Measurements from ENCODE around the gene KRT2. TPM values are rescaled to one million over a fixed set of nuclear protein-coding genes. Genes with fewer than 3 reads are reported as not detected.
"Not testable (repeated sequence)": the region's sequence is repeated elsewhere in the genome, so short reads cannot be mapped to it uniquely, and the experiment has no call there.

Gene KRT2
- polyA plus RNA-seq, 4 donors, result not detected

DNA sequence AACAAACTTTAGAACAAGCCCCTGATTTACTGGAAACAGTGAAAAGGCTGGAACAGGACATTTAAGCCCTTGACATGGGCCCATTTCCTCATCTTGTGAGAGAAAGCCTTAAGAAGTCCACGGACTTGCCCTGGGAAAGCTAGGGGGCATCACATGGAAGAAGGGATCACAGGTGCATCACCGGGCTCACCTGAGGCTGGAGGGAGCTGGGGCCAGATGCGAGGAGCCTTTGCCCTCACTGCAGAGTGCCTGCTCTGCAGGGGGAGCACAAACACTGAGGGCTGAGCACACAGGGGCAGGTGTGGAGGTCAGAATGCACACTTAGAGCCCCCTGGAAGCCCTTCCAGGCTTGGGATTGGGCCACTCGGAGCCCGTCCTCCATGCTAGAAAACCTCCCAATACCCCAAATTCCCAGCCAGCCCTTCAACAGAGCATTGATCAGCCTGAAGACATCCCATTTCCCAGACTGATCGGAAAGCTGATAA lies 33.4 kb upstream of the KRT2 start:
- DNase-seq (ENCODE audit: low read depth in 4 of 4, low spot score in 3 of 4), result no peak

- DNase-seq (ENCODE audit: low read depth in 4 of 4, low spot score in 3 of 4), result no peak
Observed at GRCh38 chr12:52684431-52684830, 32.4 kb upstream of the KRT2 start.

- no peak for DNase-seq (ENCODE audit: low read depth in 4 of 4, low spot score in 3 of 4)
Observed at GRCh38 chr12:52683575-52684300, 31.7 kb upstream of the KRT2 start.

- no peak for DNase-seq (ENCODE audit: low read depth in 4 of 4, low spot score in 3 of 4)
Observed at GRCh38 chr12:52682938-52683574, 31.0 kb upstream of the KRT2 start.

GRCh38 chr12:52682381-52682660 lies 30.3 kb upstream of the KRT2 start:
- no peak for DNase-seq (ENCODE audit: low read depth in 4 of 4, low spot score in 3 of 4)

DNA sequence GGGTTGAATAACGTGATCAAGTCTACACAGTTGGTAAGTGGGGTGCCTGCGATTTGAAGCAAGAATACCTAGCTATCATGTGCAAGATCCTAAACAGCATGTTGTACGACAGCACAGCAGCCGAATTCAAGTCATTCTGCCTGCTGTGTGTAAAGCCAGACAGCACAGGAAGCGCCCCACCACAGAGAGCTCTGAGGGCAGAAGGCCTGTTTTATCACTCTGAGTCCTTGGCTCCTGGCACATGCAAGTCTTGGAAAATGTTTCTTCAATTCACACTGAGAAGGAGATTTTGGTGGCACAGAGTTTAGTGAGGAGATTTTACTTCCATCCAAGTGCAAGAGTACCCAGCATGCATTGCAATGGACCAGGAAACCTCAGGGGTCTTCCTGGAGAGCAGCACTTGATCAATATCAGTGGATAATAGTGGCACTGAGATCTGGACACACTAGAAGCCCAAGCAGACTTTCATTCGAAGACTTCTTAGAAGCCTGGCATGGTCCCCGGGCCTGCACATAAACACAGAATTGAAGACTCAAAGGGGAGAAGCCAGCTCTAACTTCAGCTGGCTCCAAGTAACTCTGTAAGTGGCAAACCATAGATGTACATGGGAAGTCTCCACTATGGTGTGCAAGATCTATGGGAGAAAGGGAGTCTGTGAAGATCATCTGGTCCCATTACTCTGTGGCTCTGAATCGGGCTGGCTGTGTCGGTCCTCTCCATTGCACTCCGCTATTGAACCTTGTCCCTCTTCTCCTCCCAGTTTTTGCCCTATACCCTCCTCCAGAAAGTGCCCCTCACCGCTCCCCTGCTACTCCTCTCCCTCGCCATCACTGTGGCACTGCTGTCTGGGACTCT lies 29.7 kb upstream of the KRT2 start:
- DNase-seq (ENCODE audit: low read depth in 4 of 4, low spot score in 3 of 4), result no peak

DNA sequence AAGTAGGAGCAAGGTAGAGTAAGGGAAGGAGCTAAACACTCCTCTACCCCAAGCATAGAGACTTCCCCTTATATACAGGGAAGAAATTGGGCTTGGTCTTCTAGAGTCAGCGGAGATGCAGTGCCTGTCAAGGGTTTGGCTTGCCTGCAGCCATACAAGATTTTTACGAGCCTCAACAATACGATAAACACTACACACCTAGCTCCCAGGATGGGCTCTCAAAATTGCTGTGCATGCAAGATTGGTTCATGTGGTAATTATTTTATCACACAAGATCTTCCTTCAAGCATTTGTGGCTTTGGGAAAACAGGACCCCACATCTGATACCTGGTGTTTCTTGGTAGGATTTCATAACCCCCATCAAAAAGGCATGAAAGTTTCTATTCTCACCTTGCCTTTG lies 28.4 kb upstream of the KRT2 start, which contains the start of gene KRT1:
Gene KRT1 (minus strand): TSS at position 45 of the 400 bp plus-strand sequence. CDS start 59 bp downstream, outside the sequence.
- no peak for DNase-seq (ENCODE audit: low read depth in 4 of 4, low spot score in 3 of 4)

DNA sequence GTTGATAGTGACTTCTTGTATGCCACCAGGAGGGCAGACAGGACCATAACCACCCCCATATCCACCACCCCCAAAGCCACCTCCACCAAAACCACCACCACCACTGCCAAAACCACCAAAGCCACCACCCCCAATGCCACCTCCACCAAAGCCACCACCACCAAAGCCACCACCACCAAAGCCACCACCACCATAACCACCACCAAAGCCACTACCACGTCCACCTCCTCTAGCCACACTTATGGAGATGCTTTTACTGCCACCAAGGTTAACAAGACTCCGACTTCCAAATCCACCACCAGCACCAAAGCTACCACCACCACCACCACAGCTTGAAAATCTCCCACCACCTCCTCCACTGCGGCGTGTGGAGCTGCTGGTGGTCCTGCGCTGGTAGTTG lies 27.9 kb upstream of the KRT2 start:
- DNase-seq (ENCODE audit: low read depth in 4 of 4, low spot score in 3 of 4), result no peak

DNA sequence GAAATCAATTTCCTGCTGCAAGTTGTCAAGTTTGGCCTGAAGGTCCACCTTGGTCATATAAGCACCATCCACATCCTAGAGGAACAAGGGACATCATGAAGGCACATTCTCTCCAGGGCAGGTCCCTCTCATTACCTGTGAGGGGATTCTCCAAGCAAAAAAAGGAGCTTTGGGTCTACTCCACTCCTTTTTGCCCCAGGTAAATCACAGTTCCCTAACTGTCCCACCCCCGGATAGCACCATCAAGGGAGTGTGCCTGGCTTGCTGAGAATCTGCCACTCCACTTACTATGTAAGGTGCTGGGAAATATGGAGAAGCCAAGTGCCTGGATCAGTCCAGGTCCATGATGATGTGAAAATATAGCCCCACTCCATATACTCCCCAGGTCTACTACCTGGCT lies 25.7 kb upstream of the KRT2 start:
- no peak for DNase-seq (ENCODE audit: low read depth in 4 of 4, low spot score in 3 of 4)

DNA sequence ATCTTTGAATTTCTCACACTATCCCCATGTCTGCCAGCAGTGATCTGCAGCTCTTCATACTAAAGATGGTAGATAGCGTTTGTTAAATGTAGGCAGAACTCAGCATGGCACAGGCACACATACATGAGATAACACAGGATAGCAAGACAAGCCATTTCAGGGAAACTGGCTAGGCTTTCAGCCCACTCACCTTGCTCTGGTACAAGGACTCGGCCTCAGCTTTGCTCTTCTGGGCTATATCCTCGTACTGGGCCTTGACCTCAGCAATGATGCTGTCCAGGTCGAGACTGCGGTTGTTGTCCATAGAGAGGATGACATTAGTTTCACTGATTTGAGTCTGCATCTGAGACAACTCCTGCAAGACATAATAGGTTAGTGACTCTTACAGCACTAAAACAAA lies 25.1 kb upstream of the KRT2 start:
- DNase-seq (ENCODE audit: low read depth in 4 of 4, low spot score in 3 of 4), result no peak

DNA sequence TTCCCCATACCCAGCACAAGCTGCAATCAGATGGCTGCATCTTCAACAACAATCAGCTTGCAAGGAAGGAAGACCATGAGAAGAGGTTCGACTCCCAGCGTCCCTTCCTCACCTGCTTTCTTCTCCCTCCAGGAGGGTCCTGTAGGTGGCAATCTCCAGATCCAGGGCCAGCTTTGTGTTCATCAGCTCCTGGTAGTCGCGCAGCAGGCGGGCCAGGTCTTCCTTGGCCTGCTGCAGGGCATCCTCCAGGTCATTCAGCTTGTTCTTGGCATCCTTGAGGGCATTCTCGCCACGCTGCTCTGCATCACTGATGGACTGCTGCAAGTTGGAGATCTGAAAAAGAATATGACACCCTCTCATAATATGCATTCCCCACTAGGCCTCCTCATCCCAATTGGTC lies 24.2 kb upstream of the KRT2 start:
- DNase-seq (ENCODE audit: low read depth in 4 of 4, low spot score in 3 of 4), result no peak

GRCh38 chr12:52675301-52675701 lies 23.3 kb upstream of the KRT2 start:
- no peak for DNase-seq (ENCODE audit: low read depth in 4 of 4, low spot score in 3 of 4)

GRCh38 chr12:52674433-52674775 lies 22.4 kb upstream of the KRT2 start:
- no peak for DNase-seq (ENCODE audit: low read depth in 4 of 4, low spot score in 3 of 4)

- DNase-seq (ENCODE audit: low read depth in 4 of 4, low spot score in 3 of 4), result no peak
Observed at GRCh38 chr12:52673713-52674432, 21.9 kb upstream of the KRT2 start.

- DNase-seq (ENCODE audit: low read depth in 4 of 4, low spot score in 3 of 4), result no peak
Observed at GRCh38 chr12:52673217-52673616, 21.2 kb upstream of the KRT2 start.

DNA sequence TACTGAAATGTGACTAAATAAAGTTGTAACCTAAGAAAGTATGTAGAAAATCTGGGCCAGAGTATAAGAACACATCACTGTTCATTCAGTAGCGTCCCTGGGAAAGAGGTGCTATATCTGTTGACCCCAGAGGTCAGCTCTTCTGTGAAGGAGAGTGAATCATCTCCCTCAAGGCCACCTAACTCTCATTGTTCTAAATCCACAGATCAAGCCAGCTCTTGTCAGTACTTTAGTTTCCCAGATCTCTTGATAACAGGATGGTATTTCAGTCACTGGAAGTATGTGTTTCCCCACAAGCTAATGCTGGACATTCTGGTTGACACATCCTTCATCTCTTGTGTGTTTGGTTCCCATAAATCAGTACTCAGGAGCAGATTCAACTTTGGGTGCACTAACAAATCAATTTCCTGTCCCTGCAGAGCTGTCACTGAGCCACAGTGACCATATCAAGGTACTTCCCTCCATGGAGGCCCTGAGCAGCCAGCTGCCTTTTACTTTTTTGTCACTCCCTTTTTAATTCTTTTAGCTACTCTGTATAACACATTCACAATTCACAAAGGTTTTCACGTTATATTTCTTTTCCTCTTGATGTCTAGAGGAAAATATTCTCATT lies 20.4 kb upstream of the KRT2 start:
- no peak for DNase-seq (ENCODE audit: low read depth in 4 of 4, low spot score in 3 of 4)

DNA sequence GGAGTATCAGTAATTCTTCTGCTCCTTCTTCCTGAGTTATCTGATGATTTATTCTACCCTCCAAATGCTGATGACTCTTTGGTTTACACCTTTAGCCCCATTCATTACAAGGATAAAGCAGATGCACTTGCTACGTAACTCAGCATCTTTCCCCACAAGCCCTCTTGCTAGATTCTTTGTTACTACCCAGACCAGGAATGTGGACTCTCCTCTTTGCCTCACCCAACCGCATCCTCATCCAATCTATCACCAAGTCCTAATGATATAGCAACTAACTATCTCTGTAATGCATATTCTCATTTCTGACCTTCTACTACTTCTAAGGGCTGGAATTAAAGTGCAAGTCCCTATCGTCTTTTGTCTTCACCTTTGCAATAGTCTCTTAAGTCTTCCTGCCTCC lies 18.9 kb upstream of the KRT2 start:
- no peak for DNase-seq (ENCODE audit: low read depth in 4 of 4, low spot score in 3 of 4)

DNA sequence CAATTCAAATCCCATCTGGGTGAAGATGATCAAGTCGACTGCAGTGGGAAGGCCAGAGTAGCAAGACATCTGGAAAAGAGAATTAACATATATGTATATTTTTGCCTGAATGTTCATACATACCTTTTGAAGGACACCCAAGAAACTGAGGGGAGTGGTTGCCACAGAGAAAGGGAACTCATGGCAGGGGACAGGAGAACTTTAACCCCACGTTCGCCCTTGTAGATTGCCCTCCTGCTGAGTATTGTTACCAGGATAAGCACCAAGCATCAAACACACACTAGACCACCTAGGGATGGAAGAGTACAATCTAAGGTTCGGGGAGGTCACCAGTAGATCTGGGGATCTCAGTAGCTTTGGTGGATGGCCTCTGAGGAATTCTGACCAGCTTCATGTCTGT lies 18.5 kb upstream of the KRT2 start:
- DNase-seq (ENCODE audit: low read depth in 4 of 4, low spot score in 3 of 4), result no peak

- not testable (repeated sequence) for DNase-seq (ENCODE audit: low read depth in 4 of 4, low spot score in 3 of 4)
Observed at GRCh38 chr12:52669941-52670340, 17.9 kb upstream of the KRT2 start.

- no peak for DNase-seq (ENCODE audit: low read depth in 4 of 4, low spot score in 3 of 4)
Observed at GRCh38 chr12:52669426-52669825, 17.4 kb upstream of the KRT2 start.

GRCh38 chr12:52667931-52668330 lies 15.9 kb upstream of the KRT2 start:
- no peak for DNase-seq (ENCODE audit: low read depth in 4 of 4, low spot score in 3 of 4)
